ENCODE measurements around the gene GBGT1. TPM values are rescaled to one million over a fixed set of nuclear protein-coding genes. Genes with fewer than 3 reads are reported as not detected.

GBGT1 gene
- total RNA-seq, 3 donors from 2014 or later (not counting 1 experiment from before 2014, with no cell fraction given), result 1.4 to 2.2 (median 1.7) TPM

GRCh38 chr9:133121198-133121914, 42.4 kb downstream of the GBGT1 start, which contains the start of gene RALGDS:
Gene RALGDS, minus strand, starts transcription at chr9:133121240. Its CDS starts 86 bp downstream, at chr9:133121154.
- ATAC-seq (peak; percentile 78 to 92 (median 84)), DNase-seq (peak; percentile 87 to 95)
- peak within 1 kb of the TSS; percentile 44 for H3K4me3 ChIP-seq (ENCODE audit: low read length)
- H3K27me3 Mint-ChIP-seq (ENCODE audit: low read depth in 2 of 2), result no peaks in the 10 kb centered on the region
- no peaks in the 10 kb centered on the region for H3K9me3 Mint-ChIP-seq
- peaks cover 40 to 68% of the 10 kb centered on the region in 2 donors for H3K4me1 Mint-ChIP-seq
- peak within 1 kb of the TSS; percentile 75 to 97 for H3K27ac Mint-ChIP-seq
- peak within 1 kb of the TSS; percentile 97 for H3K27ac ChIP-seq (ENCODE audit: low read length)
- H3K36me3 ChIP-seq (ENCODE audit: control insufficient read depth, insufficient read depth, low read length), result no peaks in the 10 kb centered on the region
- H3K9me3 ChIP-seq (ENCODE audit: control insufficient read depth, insufficient read depth, low read length), result no peaks in the 10 kb centered on the region
- H3K4me1 ChIP-seq (ENCODE audit: control insufficient read depth, insufficient read depth, low read length), result peaks cover 92% of the 10 kb centered on the region
- no peak for TF ChIP-seq CTCF (IDR thresholded peaks at IDR 0.05)
- H3K4me3 Mint-ChIP-seq, result peak within 1 kb of the TSS; percentile 82
- 4% methylated on average over 52 of the region's 53 CpGs for WGBS (ENCODE audit: insufficient coverage)
- intact Hi-C loops (cut with micrococcal nuclease), result loop anchor here (1.0 kb wide), 1 partner anchor 28 kb away; no protein-coding TSS in a partner anchor
- H3K27me3 ChIP-seq (ENCODE audit: control insufficient read depth, insufficient read depth, low read length), result no peaks in the 10 kb centered on the region
- H3K36me3 Mint-ChIP-seq, result no peaks in the 10 kb centered on the region

DNA sequence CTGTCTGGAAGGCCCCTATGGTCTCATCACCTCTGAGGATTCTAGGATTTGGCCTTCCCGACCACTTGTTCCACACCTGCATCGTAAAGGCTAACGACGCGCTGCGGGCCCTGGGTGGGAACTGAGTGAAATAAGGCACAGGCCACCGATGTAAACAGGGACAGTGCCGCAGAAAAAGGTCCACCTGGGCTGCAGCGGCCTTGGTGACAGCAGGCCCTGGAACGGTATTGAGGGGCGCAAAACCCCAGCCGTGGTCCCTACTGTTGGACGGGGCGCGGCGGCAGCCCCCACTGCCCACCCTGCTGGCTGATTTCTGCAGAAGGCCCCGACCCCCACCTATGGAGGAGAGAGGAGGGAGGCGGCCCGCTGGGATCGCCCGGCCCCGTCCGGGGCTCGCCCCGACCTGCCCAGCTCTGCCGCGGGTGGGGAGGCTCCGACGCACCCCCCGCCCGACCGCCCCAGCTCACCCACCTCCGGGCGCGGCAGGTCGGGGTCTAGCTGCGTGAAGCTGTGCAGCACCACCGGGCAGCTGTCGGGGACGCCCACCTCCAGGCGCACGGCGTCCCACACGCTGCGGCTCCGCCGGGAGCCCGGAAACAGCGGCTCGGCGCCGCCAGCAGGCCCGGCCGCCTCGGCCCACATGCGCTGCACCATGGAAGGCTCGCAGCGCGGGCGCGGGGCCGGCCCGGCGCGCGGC, 43.1 kb downstream of the GBGT1 start:
- intact Hi-C loops (cut with micrococcal nuclease), result loop anchor here (1.0 kb wide), 1 partner anchor 29 kb away; no protein-coding TSS in a partner anchor
- no peak for TF ChIP-seq CTCF (IDR thresholded peaks at IDR 0.05)
- H3K4me3 ChIP-seq (ENCODE audit: low read length), result peak overlapping the region; percentile 44

GRCh38 chr9:133119846-133120500, 43.7 kb downstream of the GBGT1 start:
- Histone ChIP-seq H3K27me3 (ENCODE audit: control insufficient read depth, insufficient read depth, low read length) (no peaks in the 10 kb centered on the region), H3K4me3 (ENCODE audit: low read length) (peak overlapping the region; percentile 44), H3K9me3 (ENCODE audit: control insufficient read depth, insufficient read depth, low read length) (no peaks in the 10 kb centered on the region), H3K27ac (ENCODE audit: low read length) (peak overlapping the region; percentile 43), H3K36me3 (ENCODE audit: control insufficient read depth, insufficient read depth, low read length) (no peaks in the 10 kb centered on the region), H3K4me1 (ENCODE audit: control insufficient read depth, insufficient read depth, low read length) (peaks cover 92% of the 10 kb centered on the region)
- TF ChIP-seq CTCF (IDR thresholded peaks at IDR 0.05), result no peak
- no peak for DNase-seq
- WGBS (ENCODE audit: insufficient coverage), result 73% methylated on average over 19 of the region's 21 CpGs
- Mint-ChIP-seq H3K27me3 (ENCODE audit: low read depth in 2 of 2) (no peaks in the 10 kb centered on the region), H3K4me3 (peak overlapping the region; percentile 54), H3K27ac (peak overlapping the region; percentile 62 to 97), H3K9me3 (no peaks in the 10 kb centered on the region), H3K4me1 (peaks cover 47 to 64% of the 10 kb centered on the region in 2 donors), H3K36me3 (no peaks in the 10 kb centered on the region)
- intact Hi-C loops (cut with micrococcal nuclease), result no loop called here
- ATAC-seq, result no peak

More for the DNA sequence above, 43.1 kb downstream of the GBGT1 start:
- H3K27ac ChIP-seq (ENCODE audit: low read length), result peak overlapping the region; percentile 43
- no peaks in the 10 kb centered on the region for H3K9me3 ChIP-seq (ENCODE audit: control insufficient read depth, insufficient read depth, low read length)
- Mint-ChIP-seq H3K27me3 (ENCODE audit: low read depth in 2 of 2) (no peaks in the 10 kb centered on the region), H3K36me3 (no peaks in the 10 kb centered on the region), H3K9me3 (no peaks in the 10 kb centered on the region), H3K4me3 (peak overlapping the region; percentile 82), H3K27ac (peak overlapping the region; percentile 62 to 97), H3K4me1 (peaks cover 42 to 68% of the 10 kb centered on the region in 2 donors)
- 1% methylated on average over 66 of the region's 66 CpGs for WGBS (ENCODE audit: insufficient coverage)
- H3K4me1 ChIP-seq (ENCODE audit: control insufficient read depth, insufficient read depth, low read length), result peaks cover 92% of the 10 kb centered on the region
- DNase-seq (peak in 1 of 2 donors; percentile 40), ATAC-seq (no peak)
- no peaks in the 10 kb centered on the region for H3K36me3 ChIP-seq (ENCODE audit: control insufficient read depth, insufficient read depth, low read length)
- H3K27me3 ChIP-seq (ENCODE audit: control insufficient read depth, insufficient read depth, low read length), result no peaks in the 10 kb centered on the region

All from natural killer cell (primary cell).